Gastrocnemius medialis (tissue), 4 donors: ENCODE measurements around the gene NDUFS6.

Experiments used
- POLR2A ChIP-seq, 2 donors: fragments of 450-650 bp; IDR thresholded peaks; one replicate each; pipeline ENCODE4 v1.6.1; 2017; ENCODE audit warnings: antibody characterized with exemption in 2 of 2, mild to moderate bottlenecking in 2 of 2, moderate library complexity in 2 of 2
- TF ChIP-seq, protein P1 (sequence below), 5 experiments: fragments of 450-650 bp in 3 of 5; fragments of 200-600 bp in 2 of 5; sonication (generic) in 2 of 5; IDR thresholded peaks in 4 of 5; conservative IDR thresholded peaks in 1 of 5; 1 replicate in 4 of 5; 2 replicates in 1 of 5; pipeline ENCODE4 v1.5.1; 2016 to 2019; ENCODE audit warnings: antibody characterized with exemption in 5 of 5, mild to moderate bottlenecking in 3 of 5, moderate library complexity in 3 of 5

DNA sequence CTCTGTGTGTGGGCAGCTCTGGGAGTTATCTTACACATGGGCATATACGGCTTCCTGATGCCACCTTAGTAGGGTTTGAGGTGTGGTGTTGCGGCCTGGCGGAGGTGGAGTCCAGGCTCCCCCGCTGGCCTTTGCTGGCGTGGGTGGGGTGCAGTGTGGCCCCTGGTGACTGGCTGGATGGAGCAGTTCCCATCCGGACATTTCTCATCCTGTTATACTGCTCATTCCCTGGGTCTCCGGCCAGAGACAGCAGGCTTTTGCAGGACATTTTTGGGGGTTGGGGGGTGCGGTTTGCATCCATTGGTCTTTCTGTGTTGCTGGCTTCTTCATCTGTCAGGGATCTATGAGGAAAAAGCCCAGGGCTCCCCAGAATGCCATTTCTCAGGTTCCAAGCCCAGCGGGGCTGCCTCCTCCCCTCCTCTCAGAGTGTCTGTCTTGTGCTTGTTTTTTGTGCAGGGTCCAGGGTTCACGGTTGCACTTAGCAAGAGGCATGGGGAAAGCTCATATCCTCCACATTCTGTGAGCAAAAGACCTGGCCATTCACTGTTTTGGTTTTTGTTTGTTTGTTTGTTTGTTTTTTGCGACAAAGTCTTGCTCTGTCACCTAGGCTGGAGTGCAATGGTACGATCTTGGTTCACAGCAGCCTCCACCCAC, 22.3 kb downstream of the NDUFS6 start:
- no peak for TF ChIP-seq POLR2A (IDR thresholded peaks at IDR 0.05)
- TF ChIP-seq, protein P1, sequence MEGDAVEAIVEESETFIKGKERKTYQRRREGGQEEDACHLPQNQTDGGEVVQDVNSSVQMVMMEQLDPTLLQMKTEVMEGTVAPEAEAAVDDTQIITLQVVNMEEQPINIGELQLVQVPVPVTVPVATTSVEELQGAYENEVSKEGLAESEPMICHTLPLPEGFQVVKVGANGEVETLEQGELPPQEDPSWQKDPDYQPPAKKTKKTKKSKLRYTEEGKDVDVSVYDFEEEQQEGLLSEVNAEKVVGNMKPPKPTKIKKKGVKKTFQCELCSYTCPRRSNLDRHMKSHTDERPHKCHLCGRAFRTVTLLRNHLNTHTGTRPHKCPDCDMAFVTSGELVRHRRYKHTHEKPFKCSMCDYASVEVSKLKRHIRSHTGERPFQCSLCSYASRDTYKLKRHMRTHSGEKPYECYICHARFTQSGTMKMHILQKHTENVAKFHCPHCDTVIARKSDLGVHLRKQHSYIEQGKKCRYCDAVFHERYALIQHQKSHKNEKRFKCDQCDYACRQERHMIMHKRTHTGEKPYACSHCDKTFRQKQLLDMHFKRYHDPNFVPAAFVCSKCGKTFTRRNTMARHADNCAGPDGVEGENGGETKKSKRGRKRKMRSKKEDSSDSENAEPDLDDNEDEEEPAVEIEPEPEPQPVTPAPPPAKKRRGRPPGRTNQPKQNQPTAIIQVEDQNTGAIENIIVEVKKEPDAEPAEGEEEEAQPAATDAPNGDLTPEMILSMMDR (IDR thresholded peaks at IDR 0.05 in 4 of 5, conservative IDR thresholded peaks at IDR 0.05 in 1 of 5): no peak
